SK-N-SH treated with all-trans-retinoic acid at 6 μM for 48 hours (cell line): ENCODE results near the gene GNG10.

Experiments
- ATAC-seq: fragments of 200-7000 bp; cut with Tn5 transposase; 3 replicates; pipeline ENCODE4 v1.9.1; 2020; ENCODE audit warnings: mild to moderate bottlenecking, moderate library complexity
- ARNTL ChIP-seq: fragments of 450-650 bp; formaldehyde crosslinking; IDR thresholded peaks from 2 replicates; pipeline ENCODE4 v1.5.0; 2020; ENCODE audit warnings: low read depth, mild to moderate bottlenecking, moderate library complexity, borderline replicate concordance
- BACH2 ChIP-seq: fragments of 250-450 bp; sonication (Bioruptor Pico); IDR thresholded peaks from 2 replicates; pipeline ENCODE4 v1.9.0; 2021; ENCODE audit warnings: mild to moderate bottlenecking, borderline replicate concordance
- CSDC2 ChIP-seq: fragments of 250-450 bp; sonication (Bioruptor Pico); IDR thresholded peaks from 2 replicates; pipeline ENCODE4 v1.5.0; 2020; ENCODE audit warnings: mild to moderate bottlenecking, moderate library complexity
- ESRRG ChIP-seq: fragments of 250-450 bp; sonication (Bioruptor Pico); IDR thresholded peaks from 2 replicates; pipeline ENCODE4 v1.6.1; 2021; ENCODE audit warnings: mild to moderate bottlenecking
- GLIS3 ChIP-seq: fragments of 250-450 bp; sonication (Bioruptor Pico); IDR thresholded peaks from 2 replicates; pipeline ENCODE4 v1.5.0; 2020; ENCODE audit warnings: mild to moderate bottlenecking, moderate library complexity
- ISL1 ChIP-seq: fragments of 250-450 bp; sonication (Bioruptor Pico); IDR thresholded peaks from 2 replicates; pipeline ENCODE4 v2.1.2; 2022; ENCODE audit warnings: mild to moderate bottlenecking, moderate library complexity
- OSR1 ChIP-seq: fragments of 250-450 bp; sonication (Bioruptor Pico); IDR thresholded peaks from 2 replicates; pipeline ENCODE4 v1.8.0; 2022; ENCODE audit warnings: moderate library complexity, mild to moderate bottlenecking, inconsistent platforms
- PPARA ChIP-seq: fragments of 250-450 bp; sonication (Bioruptor Pico); IDR thresholded peaks from 2 replicates; pipeline ENCODE4 v1.5.0; 2020; ENCODE audit warnings: mild to moderate bottlenecking, borderline replicate concordance
- RARB ChIP-seq: fragments of 250-450 bp; sonication (Bioruptor Pico); IDR thresholded peaks from 2 replicates; pipeline ENCODE4 v1.8.0; 2021; ENCODE audit warnings: mild to moderate bottlenecking, moderate library complexity
- SNAI2 ChIP-seq: fragments of 250-450 bp; sonication (Bioruptor Pico); IDR thresholded peaks from 2 replicates; pipeline ENCODE4 v1.5.0; 2020; ENCODE audit warnings: mild to moderate bottlenecking, moderate library complexity
- TCF4 ChIP-seq: fragments of 250-450 bp; sonication (Bioruptor Pico); IDR thresholded peaks from 2 replicates; pipeline ENCODE4 v1.8.0; 2021; ENCODE audit warnings: mild to moderate bottlenecking, moderate library complexity, borderline replicate concordance
- TOX ChIP-seq: fragments of 250-450 bp; sonication (Bioruptor Pico); IDR thresholded peaks from 2 replicates; pipeline ENCODE4 v1.8.0; 2021; ENCODE audit warnings: mild to moderate bottlenecking, moderate library complexity, borderline replicate concordance
- ZC3H10 ChIP-seq: fragments of 250-450 bp; sonication (Bioruptor Pico); IDR thresholded peaks from 2 replicates; pipeline ENCODE4 v1.5.1; 2021; ENCODE audit warnings: mild to moderate bottlenecking, moderate library complexity
- ZFP3 ChIP-seq: fragments of 250-450 bp; sonication (Bioruptor Pico); IDR thresholded peaks from 2 replicates; pipeline ENCODE4 v1.5.0; 2020; ENCODE audit warnings: mild to moderate bottlenecking, moderate library complexity
- ZFP30 ChIP-seq: fragments of 450-650 bp; formaldehyde crosslinking; IDR thresholded peaks from 2 replicates; pipeline ENCODE4 v1.5.0; 2022; ENCODE audit warnings: mild to moderate bottlenecking, moderate library complexity
- ZNF565 ChIP-seq: fragments of 450-650 bp; formaldehyde crosslinking; conservative IDR thresholded peaks from 2 replicates; pipeline ENCODE4 v1.5.0; 2020; ENCODE audit warnings: low read depth, mild to moderate bottlenecking, moderate library complexity
- ZNF70 ChIP-seq: fragments of 450-650 bp; formaldehyde crosslinking; IDR thresholded peaks from 2 replicates; pipeline ENCODE4 v1.5.0; 2020; ENCODE audit warnings: mild to moderate bottlenecking, moderate library complexity
- ZNF8 ChIP-seq: fragments of 450-650 bp; formaldehyde crosslinking; IDR thresholded peaks from 2 replicates; pipeline ENCODE4 v1.5.0; 2020; ENCODE audit warnings: mild to moderate bottlenecking, moderate library complexity
- TF ChIP-seq, protein P1 (sequence below): fragments of 250-450 bp; sonication (Bioruptor Pico); IDR thresholded peaks from 2 replicates; pipeline ENCODE4 v1.5.0; 2020; ENCODE audit warnings: mild to moderate bottlenecking, moderate library complexity
- TF ChIP-seq, protein P2 (sequence below): fragments of 250-450 bp; sonication (Bioruptor Pico); IDR thresholded peaks from 2 replicates; pipeline ENCODE4 v1.5.1; 2021; ENCODE audit warnings: mild to moderate bottlenecking, moderate library complexity
- TF ChIP-seq, protein P3 (sequence below): fragments of 250-450 bp; sonication (Bioruptor Pico); IDR thresholded peaks from 2 replicates; pipeline ENCODE4 v1.5.1; 2020; ENCODE audit warnings: low read depth, mild to moderate bottlenecking, moderate library complexity
- TF ChIP-seq, protein P4 (sequence below): fragments of 250-450 bp; sonication (Bioruptor Pico); IDR thresholded peaks from 2 replicates; pipeline ENCODE4 v1.8.0; 2021; ENCODE audit warnings: low read depth, mild to moderate bottlenecking, moderate library complexity, borderline replicate concordance
- TF ChIP-seq, protein P5 (sequence below): fragments of 250-450 bp; sonication (Bioruptor Pico); IDR thresholded peaks from 2 replicates; pipeline ENCODE4 v1.8.0; 2020; ENCODE audit warnings: mild to moderate bottlenecking, moderate library complexity, borderline replicate concordance

Gene GNG10

DNA sequence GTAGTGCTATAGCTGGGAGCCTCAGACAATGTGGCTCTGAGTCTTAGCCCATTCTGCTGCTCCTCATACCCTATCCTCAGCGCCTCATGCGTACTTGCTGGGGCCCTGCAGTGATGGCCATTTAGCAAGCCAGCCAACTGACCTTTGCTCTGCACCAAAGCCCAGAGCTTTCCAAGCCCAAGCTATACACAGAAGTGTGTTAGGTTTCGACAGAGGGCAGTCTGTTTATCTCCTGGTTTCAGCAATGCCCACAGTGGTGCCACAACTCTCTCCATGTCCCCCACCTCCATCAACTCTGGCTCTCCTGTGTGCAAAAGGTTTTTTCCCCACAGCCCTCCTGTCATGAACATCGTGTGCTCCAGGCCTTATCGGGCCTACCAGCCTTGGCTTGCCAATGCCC, 16.9 kb downstream of the GNG10 start:
- no peak for ATAC-seq
- no peak for TF ChIP-seq TOX
- TF ChIP-seq, protein P1, sequence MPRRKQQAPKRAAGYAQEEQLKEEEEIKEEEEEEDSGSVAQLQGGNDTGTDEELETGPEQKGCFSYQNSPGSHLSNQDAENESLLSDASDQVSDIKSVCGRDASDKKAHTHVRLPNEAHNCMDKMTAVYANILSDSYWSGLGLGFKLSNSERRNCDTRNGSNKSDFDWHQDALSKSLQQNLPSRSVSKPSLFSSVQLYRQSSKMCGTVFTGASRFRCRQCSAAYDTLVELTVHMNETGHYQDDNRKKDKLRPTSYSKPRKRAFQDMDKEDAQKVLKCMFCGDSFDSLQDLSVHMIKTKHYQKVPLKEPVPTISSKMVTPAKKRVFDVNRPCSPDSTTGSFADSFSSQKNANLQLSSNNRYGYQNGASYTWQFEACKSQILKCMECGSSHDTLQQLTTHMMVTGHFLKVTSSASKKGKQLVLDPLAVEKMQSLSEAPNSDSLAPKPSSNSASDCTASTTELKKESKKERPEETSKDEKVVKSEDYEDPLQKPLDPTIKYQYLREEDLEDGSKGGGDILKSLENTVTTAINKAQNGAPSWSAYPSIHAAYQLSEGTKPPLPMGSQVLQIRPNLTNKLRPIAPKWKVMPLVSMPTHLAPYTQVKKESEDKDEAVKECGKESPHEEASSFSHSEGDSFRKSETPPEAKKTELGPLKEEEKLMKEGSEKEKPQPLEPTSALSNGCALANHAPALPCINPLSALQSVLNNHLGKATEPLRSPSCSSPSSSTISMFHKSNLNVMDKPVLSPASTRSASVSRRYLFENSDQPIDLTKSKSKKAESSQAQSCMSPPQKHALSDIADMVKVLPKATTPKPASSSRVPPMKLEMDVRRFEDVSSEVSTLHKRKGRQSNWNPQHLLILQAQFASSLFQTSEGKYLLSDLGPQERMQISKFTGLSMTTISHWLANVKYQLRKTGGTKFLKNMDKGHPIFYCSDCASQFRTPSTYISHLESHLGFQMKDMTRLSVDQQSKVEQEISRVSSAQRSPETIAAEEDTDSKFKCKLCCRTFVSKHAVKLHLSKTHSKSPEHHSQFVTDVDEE (CRISPR knock-in tag), result no peak
- TF ChIP-seq ZNF70 (CRISPR knock-in tag), result no peak
- no peak for TF ChIP-seq ARNTL (CRISPR knock-in tag)
- no peak for TF ChIP-seq GLIS3 (CRISPR knock-in tag)
- TF ChIP-seq ZFP3 (CRISPR knock-in tag), result no peak
- no peak for TF ChIP-seq ZNF565 (CRISPR knock-in tag)
- no peak for TF ChIP-seq CSDC2
- no peak for TF ChIP-seq TCF4 (CRISPR knock-in tag)

DNA sequence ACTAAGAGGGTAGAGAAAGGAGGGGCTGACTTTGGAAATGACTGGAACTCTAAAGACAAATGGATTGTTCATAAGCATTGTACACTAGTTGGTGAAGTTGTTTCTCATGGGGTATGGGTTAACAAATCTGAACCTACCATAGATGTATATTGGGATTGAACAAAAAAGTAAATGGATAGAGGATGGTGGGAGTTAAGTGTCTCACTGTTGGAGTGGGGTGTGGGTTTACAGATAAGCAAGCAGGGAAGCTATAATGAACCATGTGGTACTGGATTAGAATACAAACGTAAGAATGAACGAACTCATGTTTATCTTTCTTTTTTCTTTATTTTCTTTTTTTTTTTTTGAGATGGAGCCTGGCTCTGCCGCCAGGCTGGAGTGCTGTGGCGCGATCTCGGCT, 17.8 kb downstream of the GNG10 start:
- no peak for ATAC-seq
- TF ChIP-seq ARNTL (CRISPR knock-in tag) (no peak), GLIS3 (CRISPR knock-in tag) (no peak), ZNF70 (CRISPR knock-in tag) (no peak), BACH2 (CRISPR knock-in tag) (no peak), RARB (CRISPR knock-in tag) (no peak), ISL1 (CRISPR knock-in tag) (no peak), ZNF565 (CRISPR knock-in tag) (no peak)
- TF ChIP-seq, protein P2, sequence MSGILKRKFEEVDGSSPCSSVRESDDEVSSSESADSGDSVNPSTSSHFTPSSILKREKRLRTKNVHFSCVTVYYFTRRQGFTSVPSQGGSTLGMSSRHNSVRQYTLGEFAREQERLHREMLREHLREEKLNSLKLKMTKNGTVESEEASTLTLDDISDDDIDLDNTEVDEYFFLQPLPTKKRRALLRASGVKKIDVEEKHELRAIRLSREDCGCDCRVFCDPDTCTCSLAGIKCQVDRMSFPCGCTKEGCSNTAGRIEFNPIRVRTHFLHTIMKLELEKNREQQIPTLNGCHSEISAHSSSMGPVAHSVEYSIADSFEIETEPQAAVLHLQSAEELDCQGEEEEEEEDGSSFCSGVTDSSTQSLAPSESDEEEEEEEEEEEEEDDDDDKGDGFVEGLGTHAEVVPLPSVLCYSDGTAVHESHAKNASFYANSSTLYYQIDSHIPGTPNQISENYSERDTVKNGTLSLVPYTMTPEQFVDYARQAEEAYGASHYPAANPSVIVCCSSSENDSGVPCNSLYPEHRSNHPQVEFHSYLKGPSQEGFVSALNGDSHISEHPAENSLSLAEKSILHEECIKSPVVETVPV, result no peak
- TF ChIP-seq, protein P3, sequence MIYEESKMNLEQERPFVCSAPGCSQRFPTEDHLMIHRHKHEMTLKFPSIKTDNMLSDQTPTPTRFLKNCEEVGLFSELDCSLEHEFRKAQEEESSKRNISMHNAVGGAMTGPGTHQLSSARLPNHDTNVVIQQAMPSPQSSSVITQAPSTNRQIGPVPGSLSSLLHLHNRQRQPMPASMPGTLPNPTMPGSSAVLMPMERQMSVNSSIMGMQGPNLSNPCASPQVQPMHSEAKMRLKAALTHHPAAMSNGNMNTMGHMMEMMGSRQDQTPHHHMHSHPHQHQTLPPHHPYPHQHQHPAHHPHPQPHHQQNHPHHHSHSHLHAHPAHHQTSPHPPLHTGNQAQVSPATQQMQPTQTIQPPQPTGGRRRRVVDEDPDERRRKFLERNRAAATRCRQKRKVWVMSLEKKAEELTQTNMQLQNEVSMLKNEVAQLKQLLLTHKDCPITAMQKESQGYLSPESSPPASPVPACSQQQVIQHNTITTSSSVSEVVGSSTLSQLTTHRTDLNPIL, result no peak
- TF ChIP-seq, all 23 proteins: peak for 0

DNA sequence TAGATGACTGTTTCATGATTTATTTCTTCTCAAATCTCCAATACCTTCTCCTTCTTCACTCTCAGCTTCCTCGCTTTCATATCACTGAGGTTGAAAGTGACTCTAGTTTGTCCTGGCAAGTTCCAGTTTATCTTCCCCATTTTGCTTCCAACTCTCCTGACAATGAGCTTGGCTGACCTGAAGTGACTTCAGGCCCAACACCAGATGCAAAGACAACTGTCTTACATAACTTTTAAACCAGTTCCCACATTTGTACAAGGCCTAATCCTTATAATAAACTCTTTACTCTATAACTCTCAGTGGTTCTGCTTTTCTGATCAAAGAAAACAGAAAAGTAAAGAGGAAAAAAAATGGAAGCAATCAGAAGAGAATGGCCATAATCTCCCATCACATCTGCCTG, 22.0 kb downstream of the GNG10 start:
- no peak for ATAC-seq
- no peak for TF ChIP-seq ZNF565 (CRISPR knock-in tag)
- TF ChIP-seq GLIS3 (CRISPR knock-in tag), result no peak
- TF ChIP-seq, protein P4, sequence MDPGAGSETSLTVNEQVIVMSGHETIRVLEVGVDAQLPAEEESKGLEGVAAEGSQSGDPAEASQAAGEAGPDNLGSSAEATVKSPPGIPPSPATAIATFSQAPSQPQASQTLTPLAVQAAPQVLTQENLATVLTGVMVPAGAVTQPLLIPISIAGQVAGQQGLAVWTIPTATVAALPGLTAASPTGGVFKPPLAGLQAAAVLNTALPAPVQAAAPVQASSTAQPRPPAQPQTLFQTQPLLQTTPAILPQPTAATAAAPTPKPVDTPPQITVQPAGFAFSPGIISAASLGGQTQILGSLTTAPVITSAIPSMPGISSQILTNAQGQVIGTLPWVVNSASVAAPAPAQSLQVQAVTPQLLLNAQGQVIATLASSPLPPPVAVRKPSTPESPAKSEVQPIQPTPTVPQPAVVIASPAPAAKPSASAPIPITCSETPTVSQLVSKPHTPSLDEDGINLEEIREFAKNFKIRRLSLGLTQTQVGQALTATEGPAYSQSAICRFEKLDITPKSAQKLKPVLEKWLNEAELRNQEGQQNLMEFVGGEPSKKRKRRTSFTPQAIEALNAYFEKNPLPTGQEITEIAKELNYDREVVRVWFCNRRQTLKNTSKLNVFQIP (CRISPR knock-in tag), result no peak
- no peak for TF ChIP-seq ISL1 (CRISPR knock-in tag)
- TF ChIP-seq, protein P5, sequence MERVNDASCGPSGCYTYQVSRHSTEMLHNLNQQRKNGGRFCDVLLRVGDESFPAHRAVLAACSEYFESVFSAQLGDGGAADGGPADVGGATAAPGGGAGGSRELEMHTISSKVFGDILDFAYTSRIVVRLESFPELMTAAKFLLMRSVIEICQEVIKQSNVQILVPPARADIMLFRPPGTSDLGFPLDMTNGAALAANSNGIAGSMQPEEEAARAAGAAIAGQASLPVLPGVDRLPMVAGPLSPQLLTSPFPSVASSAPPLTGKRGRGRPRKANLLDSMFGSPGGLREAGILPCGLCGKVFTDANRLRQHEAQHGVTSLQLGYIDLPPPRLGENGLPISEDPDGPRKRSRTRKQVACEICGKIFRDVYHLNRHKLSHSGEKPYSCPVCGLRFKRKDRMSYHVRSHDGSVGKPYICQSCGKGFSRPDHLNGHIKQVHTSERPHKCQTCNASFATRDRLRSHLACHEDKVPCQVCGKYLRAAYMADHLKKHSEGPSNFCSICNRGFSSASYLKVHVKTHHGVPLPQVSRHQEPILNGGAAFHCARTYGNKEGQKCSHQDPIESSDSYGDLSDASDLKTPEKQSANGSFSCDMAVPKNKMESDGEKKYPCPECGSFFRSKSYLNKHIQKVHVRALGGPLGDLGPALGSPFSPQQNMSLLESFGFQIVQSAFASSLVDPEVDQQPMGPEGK (CRISPR knock-in tag), result no peak
- TF ChIP-seq, protein P2, result no peak
- no peak for TF ChIP-seq SNAI2 (CRISPR knock-in tag)
- no peak for TF ChIP-seq ZNF8
- TF ChIP-seq CSDC2, result no peak
- no peak for TF ChIP-seq TCF4 (CRISPR knock-in tag)
- TF ChIP-seq ZFP30 (CRISPR knock-in tag), result no peak
- TF ChIP-seq, protein P3, result no peak
- TF ChIP-seq ZFP3 (CRISPR knock-in tag), result no peak
- TF ChIP-seq ZC3H10 (CRISPR knock-in tag), result no peak
- TF ChIP-seq PPARA (CRISPR knock-in tag), result no peak
- TF ChIP-seq ESRRG (CRISPR knock-in tag), result no peak
- TF ChIP-seq ZNF70 (CRISPR knock-in tag), result no peak
- no peak for TF ChIP-seq OSR1 (CRISPR knock-in tag)
- TF ChIP-seq BACH2 (CRISPR knock-in tag), result no peak
